ENCODE measurements around the gene ORC3.

ORC3 gene

DNA sequence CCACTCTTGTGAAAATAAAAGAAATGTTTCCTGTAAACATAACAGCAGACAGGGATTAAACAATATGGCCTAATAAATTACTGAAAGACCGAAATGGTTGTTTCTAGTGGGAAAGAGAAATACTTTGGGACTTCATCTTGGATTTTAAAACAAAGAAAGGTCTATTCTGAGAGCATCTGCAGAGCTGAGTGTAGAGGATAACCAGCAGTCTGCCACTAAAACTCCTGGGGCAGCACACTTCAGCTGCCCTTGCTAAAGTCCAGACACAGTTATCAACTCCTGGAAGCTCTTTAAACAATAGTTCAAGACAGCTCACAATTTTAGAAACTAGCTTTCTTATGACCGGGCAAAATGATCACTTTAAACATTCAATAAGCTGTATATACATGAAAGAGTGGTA lies 73.5 kb downstream of the ORC3 start:
- H3K27ac ChIP-seq (ENCODE audit: insufficient read depth in 1 of 2, low read depth in 1 of 2, low read length in 2 of 2, poor library complexity in 1 of 2, severe bottlenecking in 2 of 2): no peak overlapping the region
- peaks cover 2 to 22% (median 3%) of the 10 kb centered on the region in 4 experiments for H3K36me3 ChIP-seq (ENCODE audit: control insufficient read depth in 4 of 4, insufficient read depth in 4 of 4, low read length in 3 of 4)
- ChIA-PET CTCF (no interaction called here), POLR2A (no interaction called here)
- 100% methylated on average over 1 of the region's 2 CpGs for WGBS (ENCODE audit: insufficient coverage)
- H3K9me3 ChIP-seq (ENCODE audit: control extremely low read depth in 1 of 5, control insufficient read depth in 4 of 5, insufficient read depth in 2 of 5, low read depth in 1 of 5, low read length in 4 of 5): no peaks in the 10 kb centered on the region
- no peak for DNase-seq
- no peaks in the 10 kb centered on the region for H3K4me1 ChIP-seq (ENCODE audit: control extremely low read depth in 1 of 4, control insufficient read depth in 4 of 4, insufficient read depth in 4 of 4, low read length in 3 of 4)
- H3K27me3 ChIP-seq (replicated peaks in 2 of 5; ENCODE audit: control insufficient read depth in 4 of 5, insufficient read depth in 5 of 5, low read length in 4 of 5): no peaks in the 10 kb centered on the region
- H3K4me3 ChIP-seq (ENCODE audit: control insufficient read depth in 1 of 7, extremely low read depth in 1 of 7, insufficient read depth in 4 of 7, low read depth in 2 of 7, low read length in 6 of 7): no peak overlapping the region

- Histone ChIP-seq H3K36me3 (ENCODE audit: control insufficient read depth in 4 of 4, insufficient read depth in 4 of 4, low read length in 3 of 4) (peaks cover 2 to 30% (median 5%) of the 10 kb centered on the region in 4 experiments), H3K4me3 (ENCODE audit: control insufficient read depth in 1 of 7, extremely low read depth in 1 of 7, insufficient read depth in 4 of 7, low read depth in 2 of 7, low read length in 6 of 7) (no peak overlapping the region), H3K27ac (ENCODE audit: insufficient read depth in 1 of 2, low read depth in 1 of 2, low read length in 2 of 2, poor library complexity in 1 of 2, severe bottlenecking in 2 of 2) (no peak overlapping the region), H3K27me3 (replicated peaks in 2 of 5; ENCODE audit: control insufficient read depth in 4 of 5, insufficient read depth in 5 of 5, low read length in 4 of 5) (no peaks in the 10 kb centered on the region), H3K4me1 (ENCODE audit: control extremely low read depth in 1 of 4, control insufficient read depth in 4 of 4, insufficient read depth in 4 of 4, low read length in 3 of 4) (peaks cover 0 to 5% (median 2%) of the 10 kb centered on the region in 4 experiments), H3K9me3 (ENCODE audit: control extremely low read depth in 1 of 5, control insufficient read depth in 4 of 5, insufficient read depth in 2 of 5, low read depth in 1 of 5, low read length in 4 of 5) (no peaks in the 10 kb centered on the region)
- no peak for DNase-seq
- ChIA-PET POLR2A (no interaction called here), CTCF (interaction anchor here (0.8 kb wide), 1 partner anchor 18 kb away, joined by 3 read pairs; no protein-coding TSS in a partner anchor)
Measured at GRCh38 chr6:87664921-87665485, 75.1 kb downstream of the ORC3 start.

- CTCF ChIA-PET: no interaction called here
- POLR2A ChIA-PET: no interaction called here
- Histone ChIP-seq H3K27me3 (replicated peaks in 2 of 5; ENCODE audit: control insufficient read depth in 4 of 5, insufficient read depth in 5 of 5, low read length in 4 of 5) (no peaks in the 10 kb centered on the region), H3K36me3 (ENCODE audit: control insufficient read depth in 4 of 4, insufficient read depth in 4 of 4, low read length in 3 of 4) (peaks cover 0 to 20% (median 9%) of the 10 kb centered on the region in 4 experiments), H3K9me3 (ENCODE audit: control extremely low read depth in 1 of 5, control insufficient read depth in 4 of 5, insufficient read depth in 2 of 5, low read depth in 1 of 5, low read length in 4 of 5) (no peaks in the 10 kb centered on the region), H3K4me1 (ENCODE audit: control extremely low read depth in 1 of 4, control insufficient read depth in 4 of 4, insufficient read depth in 4 of 4, low read length in 3 of 4) (peaks cover 0 to 9% (median 2%) of the 10 kb centered on the region in 4 experiments), H3K4me3 (ENCODE audit: control insufficient read depth in 1 of 7, extremely low read depth in 1 of 7, insufficient read depth in 4 of 7, low read depth in 2 of 7, low read length in 6 of 7) (no peak overlapping the region), H3K27ac (ENCODE audit: insufficient read depth in 1 of 2, low read depth in 1 of 2, low read length in 2 of 2, poor library complexity in 1 of 2, severe bottlenecking in 2 of 2) (peak overlapping the region in 1 of 2 experiments; percentile 7)
- no peak for DNase-seq
Measured at GRCh38 chr6:87667032-87667431, 77.1 kb downstream of the ORC3 start.

DNA sequence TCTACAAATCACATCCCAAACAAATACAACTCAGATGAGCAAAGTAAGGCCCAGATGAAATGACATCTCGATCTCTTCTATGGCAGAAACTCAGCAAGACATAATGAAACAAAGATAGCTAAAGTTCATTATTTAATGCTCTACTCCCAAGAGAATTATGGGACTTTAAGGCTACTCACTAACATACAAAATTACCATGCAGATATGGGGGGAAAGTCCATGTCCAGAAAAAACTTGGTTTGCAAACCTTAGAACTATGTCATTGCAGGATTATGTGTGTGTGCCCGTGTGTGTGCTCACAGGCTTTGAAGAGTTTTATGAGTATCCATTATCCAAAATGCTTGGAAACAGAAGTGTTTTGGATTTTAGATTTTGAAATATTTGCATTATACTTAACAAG lies 78.1 kb downstream of the ORC3 start:
- peaks cover 0 to 9% (median 2%) of the 10 kb centered on the region in 4 experiments for H3K4me1 ChIP-seq (ENCODE audit: control extremely low read depth in 1 of 4, control insufficient read depth in 4 of 4, insufficient read depth in 4 of 4, low read length in 3 of 4)
- DNase-seq: no peak
- H3K27me3 ChIP-seq (replicated peaks in 2 of 5; ENCODE audit: control insufficient read depth in 4 of 5, insufficient read depth in 5 of 5, low read length in 4 of 5): no peaks in the 10 kb centered on the region
- no peaks in the 10 kb centered on the region for H3K9me3 ChIP-seq (ENCODE audit: control extremely low read depth in 1 of 5, control insufficient read depth in 4 of 5, insufficient read depth in 2 of 5, low read depth in 1 of 5, low read length in 4 of 5)
- POLR2A ChIA-PET: no interaction called here
- peaks cover 3 to 23% (median 11%) of the 10 kb centered on the region in 4 experiments for H3K36me3 ChIP-seq (ENCODE audit: control insufficient read depth in 4 of 4, insufficient read depth in 4 of 4, low read length in 3 of 4)
- WGBS (ENCODE audit: insufficient coverage): 100% methylated on average over 1 of the region's 2 CpGs
- no peak overlapping the region for H3K4me3 ChIP-seq (ENCODE audit: control insufficient read depth in 1 of 7, extremely low read depth in 1 of 7, insufficient read depth in 4 of 7, low read depth in 2 of 7, low read length in 6 of 7)
- no peak overlapping the region for H3K27ac ChIP-seq (ENCODE audit: insufficient read depth in 1 of 2, low read depth in 1 of 2, low read length in 2 of 2, poor library complexity in 1 of 2, severe bottlenecking in 2 of 2)
- CTCF ChIA-PET: interaction anchor here (2.0 kb wide), 1 partner anchor 12 kb away, joined by 7 read pairs; no protein-coding TSS in a partner anchor

DNA sequence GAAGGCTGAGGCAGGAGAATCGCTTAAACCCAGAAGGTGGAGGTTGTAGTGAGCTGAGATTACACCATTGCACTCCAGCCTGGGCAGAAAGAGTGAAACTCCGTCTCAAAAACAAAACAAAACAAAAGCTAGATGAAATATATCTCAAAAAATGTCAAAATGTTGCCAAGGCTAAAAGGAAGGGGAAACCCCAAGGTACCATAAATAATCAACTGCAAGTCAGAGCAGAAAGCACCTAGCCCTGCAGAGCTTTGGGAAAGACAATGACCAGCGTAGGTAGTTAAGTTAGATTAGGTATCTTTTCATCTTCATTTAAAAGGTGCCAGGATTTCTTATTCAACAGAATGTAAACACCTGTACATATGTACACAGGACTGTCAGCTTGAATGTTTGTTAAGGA lies 79.1 kb downstream of the ORC3 start:
- Histone ChIP-seq H3K4me3 (ENCODE audit: control insufficient read depth in 1 of 7, extremely low read depth in 1 of 7, insufficient read depth in 4 of 7, low read depth in 2 of 7, low read length in 6 of 7) (no peak overlapping the region), H3K27me3 (replicated peaks in 2 of 5; ENCODE audit: control insufficient read depth in 4 of 5, insufficient read depth in 5 of 5, low read length in 4 of 5) (no peaks in the 10 kb centered on the region), H3K27ac (ENCODE audit: insufficient read depth in 1 of 2, low read depth in 1 of 2, low read length in 2 of 2, poor library complexity in 1 of 2, severe bottlenecking in 2 of 2) (no peak overlapping the region), H3K36me3 (ENCODE audit: control insufficient read depth in 4 of 4, insufficient read depth in 4 of 4, low read length in 3 of 4) (peaks cover 5 to 20% (median 15%) of the 10 kb centered on the region in 4 experiments), H3K9me3 (ENCODE audit: control extremely low read depth in 1 of 5, control insufficient read depth in 4 of 5, insufficient read depth in 2 of 5, low read depth in 1 of 5, low read length in 4 of 5) (no peaks in the 10 kb centered on the region), H3K4me1 (ENCODE audit: control extremely low read depth in 1 of 4, control insufficient read depth in 4 of 4, insufficient read depth in 4 of 4, low read length in 3 of 4) (peaks cover 0 to 9% (median 2%) of the 10 kb centered on the region in 4 experiments)
- no peak for DNase-seq
- 57% methylated on average over 1 of the region's 3 CpGs for WGBS (ENCODE audit: insufficient coverage)
- ChIA-PET CTCF (interaction anchor here (0.6 to 2.0 kb wide), 3 partner anchors 11 to 1099 kb away, joined by 3 to 7 read pairs (median 3); no protein-coding TSS in a partner anchor), POLR2A (no interaction called here)

- 40% methylated on average over 2 of the region's 2 CpGs for WGBS (ENCODE audit: insufficient coverage)
- Histone ChIP-seq H3K36me3 (ENCODE audit: control insufficient read depth in 4 of 4, insufficient read depth in 4 of 4, low read length in 3 of 4) (peaks cover 10 to 26% (median 21%) of the 10 kb centered on the region in 4 experiments), H3K27me3 (replicated peaks in 2 of 5; ENCODE audit: control insufficient read depth in 4 of 5, insufficient read depth in 5 of 5, low read length in 4 of 5) (no peaks in the 10 kb centered on the region), H3K9me3 (ENCODE audit: control extremely low read depth in 1 of 5, control insufficient read depth in 4 of 5, insufficient read depth in 2 of 5, low read depth in 1 of 5, low read length in 4 of 5) (no peaks in the 10 kb centered on the region), H3K4me1 (ENCODE audit: control extremely low read depth in 1 of 4, control insufficient read depth in 4 of 4, insufficient read depth in 4 of 4, low read length in 3 of 4) (peaks cover 0 to 9% (median 2%) of the 10 kb centered on the region in 4 experiments), H3K4me3 (ENCODE audit: control insufficient read depth in 1 of 7, extremely low read depth in 1 of 7, insufficient read depth in 4 of 7, low read depth in 2 of 7, low read length in 6 of 7) (no peak overlapping the region), H3K27ac (ENCODE audit: insufficient read depth in 1 of 2, low read depth in 1 of 2, low read length in 2 of 2, poor library complexity in 1 of 2, severe bottlenecking in 2 of 2) (no peak overlapping the region)
- CTCF ChIA-PET: interaction anchor here (1.3 kb wide), 1 partner anchor 17 kb away, joined by 3 read pairs; no protein-coding TSS in a partner anchor
- DNase-seq: no peak
- POLR2A ChIA-PET: no interaction called here
Measured at GRCh38 chr6:87670707-87671106, 80.8 kb downstream of the ORC3 start.

- Histone ChIP-seq H3K27me3 (replicated peaks in 2 of 5; ENCODE audit: control insufficient read depth in 4 of 5, insufficient read depth in 5 of 5, low read length in 4 of 5) (no peaks in the 10 kb centered on the region), H3K9me3 (ENCODE audit: control extremely low read depth in 1 of 5, control insufficient read depth in 4 of 5, insufficient read depth in 2 of 5, low read depth in 1 of 5, low read length in 4 of 5) (no peaks in the 10 kb centered on the region), H3K36me3 (ENCODE audit: control insufficient read depth in 4 of 4, insufficient read depth in 4 of 4, low read length in 3 of 4) (peaks cover 11 to 30% (median 21%) of the 10 kb centered on the region in 4 experiments), H3K4me1 (ENCODE audit: control extremely low read depth in 1 of 4, control insufficient read depth in 4 of 4, insufficient read depth in 4 of 4, low read length in 3 of 4) (peaks cover 0 to 9% (median 2%) of the 10 kb centered on the region in 4 experiments), H3K4me3 (ENCODE audit: control insufficient read depth in 1 of 7, extremely low read depth in 1 of 7, insufficient read depth in 4 of 7, low read depth in 2 of 7, low read length in 6 of 7) (no peak overlapping the region), H3K27ac (ENCODE audit: insufficient read depth in 1 of 2, low read depth in 1 of 2, low read length in 2 of 2, poor library complexity in 1 of 2, severe bottlenecking in 2 of 2) (no peak overlapping the region)
- CTCF ChIA-PET: interaction anchor here (1.3 to 1.6 kb wide), 2 partner anchors 10 to 18 kb away, joined by 3 to 4 read pairs; no protein-coding TSS in a partner anchor
- POLR2A ChIA-PET: no interaction called here
- DNase-seq: no peak
- WGBS (ENCODE audit: insufficient coverage): 86% methylated on average over 3 of the region's 6 CpGs
Measured at GRCh38 chr6:87671555-87672029, 81.7 kb downstream of the ORC3 start.
